Measurements from ENCODE around the gene VAC14. TPM values are rescaled to one million over a fixed set of nuclear protein-coding genes. Genes with fewer than 3 reads are reported as not detected.

Gene VAC14
- total and polyA plus RNA-seq, 8 donors = 14.9 to 90.6 (median 39.3) TPM

- H3K36me3 ChIP-seq = no peaks in the 10 kb centered on the region
- 50 to 61% (median 55%) methylated on average over 18 of the region's 18 CpGs for WGBS, 5 donors
- H3K27me3 ChIP-seq = no peaks in the 10 kb centered on the region
- no peak for TF ChIP-seq EP300 (IDR thresholded peaks at IDR 0.05)
- no peak for TF ChIP-seq POLR2A (IDR thresholded peaks at IDR 0.05)
- TF ChIP-seq POLR2AphosphoS5 (IDR thresholded peaks at IDR 0.05) = peak; percentile 37 to 71 (median 40)
- no peak overlapping the region for H3K4me3 ChIP-seq
- intact Hi-C loops (cut with DNase I; ENCODE audit: low total_unique reads) = no loop called here
- H3K4me1 ChIP-seq = peaks cover 0 to 19% (median 5%) of the 10 kb centered on the region in 4 donors
- H3K9me3 ChIP-seq = no peaks in the 10 kb centered on the region
- peak overlapping the region in 2 of 5 donors; percentile 38 to 46 for H3K27ac ChIP-seq
- peak in 1 of 2 donors; percentile 76 for DNase-seq
Measured at GRCh38 chr16:70638814-70639792, 161.9 kb downstream of the VAC14 start.

Other genes with a start within 250 kb of the VAC14 start
- 1 to 10 TPM in 1 of 5 donors, under 1 TPM in 2, not detected in 2; 0.45 to 2.0 (median 0.87) TPM for gene IL34, start 154.6 kb downstream of the VAC14 start, total RNA-seq
- gene IL34, start 154.6 kb downstream of the VAC14 start, polyA plus RNA-seq = 1 to 10 TPM; 1.5 to 5.9 (median 2.1) TPM
- 10 to 100 TPM in 4 of 5 donors, 1 to 10 TPM in 1; 5.8 to 50.7 (median 17.4) TPM for gene MTSS2, start 115.1 kb downstream of the VAC14 start, total RNA-seq
- 10 to 100 TPM; 19.7 to 42.2 (median 33.0) TPM for gene MTSS2, start 115.1 kb downstream of the VAC14 start, polyA plus RNA-seq

Data from stomach (tissue), 9 donors.